GM12801 (cell line): ENCODE data around the gene GALNT18.

Experiments
- TF ChIP-seq, protein P1 (sequence below): IDR thresholded peaks from one replicate; pipeline ENCODE4 v1.5.1; 2011; ENCODE audit warnings: control low read depth; ENCODE audit not compliant: insufficient read length; ENCODE audit errors: extremely low read depth

The GALNT18 gene

DNA sequence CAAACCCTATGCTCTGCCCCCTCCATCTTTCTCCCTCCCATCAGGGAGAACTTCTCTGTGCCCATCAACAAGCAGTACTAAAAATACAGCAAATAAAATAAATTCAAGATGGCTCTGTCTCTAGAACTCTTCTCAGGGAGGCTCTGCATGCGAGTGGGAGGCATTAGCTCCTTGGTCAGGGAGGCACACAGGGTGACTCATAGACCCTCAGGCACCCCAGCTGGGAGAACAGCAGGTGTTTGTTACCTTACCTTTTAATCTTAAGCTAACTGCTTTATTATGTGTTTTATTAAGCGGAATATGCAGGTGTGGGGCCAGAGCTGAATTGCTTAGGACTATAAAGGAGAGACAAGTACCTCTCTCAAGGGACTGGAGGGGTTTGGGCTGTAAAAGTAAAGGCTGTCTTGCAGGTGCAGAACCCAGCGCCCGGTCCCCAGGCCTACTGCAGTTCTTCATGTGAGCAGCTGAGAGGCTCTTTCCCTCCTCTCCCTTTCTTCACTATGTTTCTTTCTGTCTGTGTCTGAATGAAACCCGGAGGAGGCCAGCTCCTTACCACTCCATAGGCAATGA is 289.6 kb downstream of the GALNT18 start:
- TF ChIP-seq, protein P1, sequence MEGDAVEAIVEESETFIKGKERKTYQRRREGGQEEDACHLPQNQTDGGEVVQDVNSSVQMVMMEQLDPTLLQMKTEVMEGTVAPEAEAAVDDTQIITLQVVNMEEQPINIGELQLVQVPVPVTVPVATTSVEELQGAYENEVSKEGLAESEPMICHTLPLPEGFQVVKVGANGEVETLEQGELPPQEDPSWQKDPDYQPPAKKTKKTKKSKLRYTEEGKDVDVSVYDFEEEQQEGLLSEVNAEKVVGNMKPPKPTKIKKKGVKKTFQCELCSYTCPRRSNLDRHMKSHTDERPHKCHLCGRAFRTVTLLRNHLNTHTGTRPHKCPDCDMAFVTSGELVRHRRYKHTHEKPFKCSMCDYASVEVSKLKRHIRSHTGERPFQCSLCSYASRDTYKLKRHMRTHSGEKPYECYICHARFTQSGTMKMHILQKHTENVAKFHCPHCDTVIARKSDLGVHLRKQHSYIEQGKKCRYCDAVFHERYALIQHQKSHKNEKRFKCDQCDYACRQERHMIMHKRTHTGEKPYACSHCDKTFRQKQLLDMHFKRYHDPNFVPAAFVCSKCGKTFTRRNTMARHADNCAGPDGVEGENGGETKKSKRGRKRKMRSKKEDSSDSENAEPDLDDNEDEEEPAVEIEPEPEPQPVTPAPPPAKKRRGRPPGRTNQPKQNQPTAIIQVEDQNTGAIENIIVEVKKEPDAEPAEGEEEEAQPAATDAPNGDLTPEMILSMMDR, result no peak

DNA sequence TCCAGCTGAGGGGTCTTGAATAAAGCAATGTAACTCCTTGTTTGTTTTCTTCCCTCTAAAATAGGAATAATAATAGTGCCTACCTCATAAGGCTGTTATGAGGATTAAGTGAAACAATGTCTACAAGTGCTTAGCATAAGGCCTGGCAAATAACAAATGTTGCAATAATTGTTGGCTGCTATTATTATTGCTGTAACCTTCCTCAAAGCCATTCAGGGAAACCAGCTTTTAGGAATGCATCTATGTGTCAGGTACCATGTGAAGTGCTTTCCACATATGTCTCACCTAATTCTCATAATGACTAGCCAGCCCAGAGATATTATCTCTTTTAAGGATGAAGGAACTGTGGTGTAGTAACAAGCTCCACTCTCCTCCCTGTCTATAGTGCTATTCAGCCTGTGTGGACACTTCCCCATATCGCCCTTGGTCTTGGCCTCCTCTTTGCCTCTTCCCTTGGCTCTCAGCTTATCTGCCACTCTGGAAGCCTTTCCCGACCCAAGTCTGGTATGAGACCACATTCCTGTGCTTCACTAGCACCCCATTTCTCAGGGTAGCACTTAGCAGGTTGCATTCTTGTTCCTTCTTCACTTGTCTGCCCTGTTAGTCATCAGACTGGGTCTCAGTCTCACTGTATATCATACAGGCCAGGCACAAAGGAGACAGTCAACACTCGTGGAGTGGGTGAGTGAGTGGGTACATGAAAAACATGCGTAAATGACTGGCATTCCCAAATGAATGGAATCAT is 292.6 kb downstream of the GALNT18 start:
- TF ChIP-seq, protein P1, result no peak

DNA sequence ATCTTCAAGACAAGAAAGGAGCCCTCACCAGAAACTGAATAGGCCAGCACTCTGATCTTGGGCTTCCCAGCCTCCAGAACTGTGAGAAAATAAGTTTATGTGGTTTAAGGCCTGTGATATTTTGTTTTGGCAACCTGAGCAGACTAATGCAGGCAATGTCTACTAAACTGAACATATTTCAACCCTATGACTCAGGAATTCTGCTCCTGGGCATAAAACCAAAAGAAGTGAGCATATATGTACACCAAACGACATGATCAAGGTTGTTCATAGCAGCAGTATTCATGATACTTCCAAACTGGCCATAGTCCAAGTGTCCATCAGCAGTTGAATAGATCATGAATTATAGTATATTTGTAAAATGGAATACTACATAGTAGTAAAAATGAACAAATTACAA is 297.7 kb downstream of the GALNT18 start:
- TF ChIP-seq, protein P1, result no peak

DNA sequence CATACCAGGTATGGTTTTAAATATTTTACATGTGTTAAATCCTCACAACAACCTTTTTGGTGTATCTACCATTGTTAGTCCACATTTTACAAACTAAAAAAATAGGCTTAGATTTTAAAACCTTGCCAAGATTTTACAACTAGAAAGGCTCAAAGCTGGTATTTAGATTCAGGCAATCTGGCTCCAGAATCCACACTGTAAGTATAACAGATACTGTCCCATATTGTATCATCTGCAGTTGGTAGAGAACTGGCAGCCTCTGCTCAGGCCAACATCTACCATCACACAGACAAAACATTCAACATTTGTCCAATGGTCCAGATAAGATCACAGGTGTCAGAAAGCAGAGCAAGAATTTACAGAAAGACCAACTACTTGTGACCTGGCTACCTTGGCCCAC is 299.7 kb downstream of the GALNT18 start:
- TF ChIP-seq, protein P1, result no peak

DNA sequence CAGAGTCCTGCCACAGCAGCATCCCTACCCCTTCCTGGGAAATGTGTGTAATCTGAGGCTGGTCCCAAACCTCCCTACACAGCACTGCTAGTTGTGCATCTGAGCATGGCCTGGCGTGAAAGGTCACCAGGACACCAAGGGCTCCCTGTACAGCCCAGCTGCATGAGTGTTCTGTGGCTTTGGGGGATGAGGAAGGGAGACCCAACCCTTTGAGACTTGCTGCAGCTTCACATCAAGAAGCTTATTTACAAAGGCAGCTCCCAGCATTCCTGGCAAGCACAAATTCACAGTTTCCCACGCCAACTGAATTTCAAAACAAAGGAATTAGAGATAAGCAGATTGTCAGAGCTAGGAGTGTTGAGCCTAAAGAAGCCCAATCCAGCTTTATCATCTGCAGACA is 301.0 kb downstream of the GALNT18 start:
- TF ChIP-seq, protein P1, result no peak

DNA sequence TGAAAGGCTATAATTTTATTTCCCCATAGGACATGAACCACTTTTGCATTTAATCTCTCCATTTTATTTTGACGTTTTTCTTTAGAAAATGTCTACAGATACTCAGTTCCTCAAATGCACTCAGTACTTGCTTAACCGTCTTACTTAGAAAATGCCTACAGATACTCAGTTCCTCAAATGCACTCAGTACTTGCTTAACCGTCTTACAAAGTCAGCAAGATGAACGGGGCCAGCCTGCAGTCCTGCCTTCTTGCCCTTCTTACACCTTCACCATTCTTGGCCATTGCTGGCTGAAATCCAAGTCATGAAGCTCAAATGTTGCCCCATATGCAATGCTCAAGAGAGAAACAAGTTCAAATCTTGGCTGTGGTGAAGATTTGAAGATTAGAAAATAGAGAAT is 302.8 kb downstream of the GALNT18 start:
- TF ChIP-seq, protein P1, result no peak

DNA sequence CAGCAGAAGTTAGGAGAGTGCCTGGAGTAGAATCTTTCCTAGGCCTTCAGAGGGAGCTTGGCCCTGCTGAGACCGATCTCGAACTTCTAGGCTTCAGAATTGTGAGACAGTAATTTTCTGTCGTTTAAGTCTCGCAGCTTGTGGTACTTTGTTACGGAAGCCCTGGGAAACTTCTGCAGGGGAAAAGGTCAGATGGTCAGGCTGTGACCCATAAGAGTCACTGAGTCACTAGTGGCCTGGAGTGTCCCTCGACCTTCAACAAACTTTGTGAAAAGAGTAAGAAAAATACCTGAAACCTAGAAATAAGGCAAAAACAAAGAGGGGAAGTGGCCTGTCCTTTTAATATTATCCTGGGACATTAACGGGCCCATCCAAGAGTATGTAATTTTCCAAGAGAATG is 303.3 kb downstream of the GALNT18 start:
- TF ChIP-seq, protein P1, result no peak
